DOHH2 (cell line): ENCODE measurements around the gene PRSS12.

Experiments used
- H3F3A ChIP-seq: fragments of 200-600 bp; sonication (generic), shearing (Covaris generic); 2 replicates; pipeline ENCODE4 v1.6.0; 2016; ENCODE audit warnings: antibody characterized with exemption, mild to moderate bottlenecking; ENCODE audit not compliant: control insufficient read depth, insufficient read depth
- H3K27ac ChIP-seq: fragments of 200-600 bp; sonication (generic); 2 replicates; pipeline ENCODE4 v1.5.1; 2014; ENCODE audit warnings: low read depth, mild to moderate bottlenecking, low read length, moderate library complexity
- H3K27me3 ChIP-seq: fragments of 200-600 bp; sonication (generic); 2 replicates; pipeline ENCODE4 v1.6.1; 2014; ENCODE audit warnings: mild to moderate bottlenecking, low read length, mixed read lengths; ENCODE audit not compliant: control insufficient read depth
- H3K36me3 ChIP-seq: fragments of 200-600 bp; sonication (generic); 2 replicates; pipeline ENCODE4 v1.6.1; 2014; ENCODE audit warnings: mild to moderate bottlenecking, low read length, moderate library complexity, mixed read lengths; ENCODE audit not compliant: control insufficient read depth
- H3K4me1 ChIP-seq: fragments of 200-600 bp; sonication (generic); 2 replicates; pipeline ENCODE4 v1.6.1; 2014; ENCODE audit warnings: mild to moderate bottlenecking, low read length, mixed read lengths; ENCODE audit not compliant: control insufficient read depth
- H3K4me2 ChIP-seq: fragments of 200-600 bp; sonication (generic); 2 replicates; pipeline ENCODE4 v1.6.0; 2014; ENCODE audit warnings: mild to moderate bottlenecking, low read length, moderate library complexity
- H3K4me3 ChIP-seq: fragments of 200-600 bp; sonication (generic); 2 replicates; pipeline ENCODE4 v1.5.1; 2014; ENCODE audit warnings: mild to moderate bottlenecking, low read length, mixed read lengths
- H3K79me2 ChIP-seq: fragments of 200-600 bp; sonication (generic); 2 replicates; pipeline ENCODE4 v1.6.1; 2014; ENCODE audit warnings: mild to moderate bottlenecking, low read length, mixed read lengths; ENCODE audit not compliant: control insufficient read depth
- H3K9me2 ChIP-seq: fragments of 200-600 bp; sonication (generic); replicated peaks from 2 replicates; pipeline ENCODE4 v1.6.1; 2014; ENCODE audit warnings: mild to moderate bottlenecking, low read length, mixed read lengths; ENCODE audit not compliant: control insufficient read depth
- H3K9me3 ChIP-seq: fragments of 200-600 bp; sonication (generic); 2 replicates; pipeline ENCODE4 v1.6.1; 2014; ENCODE audit warnings: antibody characterized with exemption, low read length, mixed read lengths; ENCODE audit not compliant: control insufficient read depth, insufficient read depth
- H4K20me1 ChIP-seq: fragments of 200-600 bp; sonication (generic); 2 replicates; pipeline ENCODE4 v1.6.0; 2014; ENCODE audit warnings: low read depth, mild to moderate bottlenecking, antibody characterized with exemption, low read length, moderate library complexity; ENCODE audit not compliant: control insufficient read depth, insufficient read depth
- EZH2phosphoT487 ChIP-seq: fragments of 200-600 bp; sonication (generic); IDR thresholded peaks from 2 replicates; pipeline ENCODE4 v1.6.1; 2017; ENCODE audit warnings: borderline replicate concordance, mild to moderate bottlenecking, antibody characterized with exemption, low read length, moderate library complexity, mixed read lengths
- TF ChIP-seq, protein P1 (sequence below): fragments of 200-600 bp; sonication (generic); IDR thresholded peaks from one replicate; pipeline ENCODE4 v1.5.1; 2014; ENCODE audit warnings: antibody characterized with exemption, mild to moderate bottlenecking, low read depth, low read length; ENCODE audit not compliant: poor library complexity, severe bottlenecking

Gene PRSS12

GRCh38 chr4:118331352-118331751 is 21.5 kb downstream of the PRSS12 start:
- TF ChIP-seq, protein P1, sequence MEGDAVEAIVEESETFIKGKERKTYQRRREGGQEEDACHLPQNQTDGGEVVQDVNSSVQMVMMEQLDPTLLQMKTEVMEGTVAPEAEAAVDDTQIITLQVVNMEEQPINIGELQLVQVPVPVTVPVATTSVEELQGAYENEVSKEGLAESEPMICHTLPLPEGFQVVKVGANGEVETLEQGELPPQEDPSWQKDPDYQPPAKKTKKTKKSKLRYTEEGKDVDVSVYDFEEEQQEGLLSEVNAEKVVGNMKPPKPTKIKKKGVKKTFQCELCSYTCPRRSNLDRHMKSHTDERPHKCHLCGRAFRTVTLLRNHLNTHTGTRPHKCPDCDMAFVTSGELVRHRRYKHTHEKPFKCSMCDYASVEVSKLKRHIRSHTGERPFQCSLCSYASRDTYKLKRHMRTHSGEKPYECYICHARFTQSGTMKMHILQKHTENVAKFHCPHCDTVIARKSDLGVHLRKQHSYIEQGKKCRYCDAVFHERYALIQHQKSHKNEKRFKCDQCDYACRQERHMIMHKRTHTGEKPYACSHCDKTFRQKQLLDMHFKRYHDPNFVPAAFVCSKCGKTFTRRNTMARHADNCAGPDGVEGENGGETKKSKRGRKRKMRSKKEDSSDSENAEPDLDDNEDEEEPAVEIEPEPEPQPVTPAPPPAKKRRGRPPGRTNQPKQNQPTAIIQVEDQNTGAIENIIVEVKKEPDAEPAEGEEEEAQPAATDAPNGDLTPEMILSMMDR, result no peak
- TF ChIP-seq EZH2phosphoT487, result no peak
- H3K27me3 ChIP-seq, result 0 out of 2 replicates have a peak, but pooled peaks cover 2% of the 10 kb centered on the region
- H3K36me3 ChIP-seq, result no peaks in the 10 kb centered on the region
- H3K9me2 ChIP-seq, result no peaks in the 10 kb centered on the region
- no peaks in the 10 kb centered on the region for H4K20me1 ChIP-seq
- no peak overlapping the region for H3K27ac ChIP-seq
- no peaks in the 10 kb centered on the region for H3K9me3 ChIP-seq
- no peak overlapping the region for H3K4me3 ChIP-seq
- H3K4me1 ChIP-seq, result no peaks in the 10 kb centered on the region
- no peaks in the 10 kb centered on the region for H3F3A ChIP-seq
- no peak overlapping the region for H3K4me2 ChIP-seq
- no peaks in the 10 kb centered on the region for H3K79me2 ChIP-seq

DNA sequence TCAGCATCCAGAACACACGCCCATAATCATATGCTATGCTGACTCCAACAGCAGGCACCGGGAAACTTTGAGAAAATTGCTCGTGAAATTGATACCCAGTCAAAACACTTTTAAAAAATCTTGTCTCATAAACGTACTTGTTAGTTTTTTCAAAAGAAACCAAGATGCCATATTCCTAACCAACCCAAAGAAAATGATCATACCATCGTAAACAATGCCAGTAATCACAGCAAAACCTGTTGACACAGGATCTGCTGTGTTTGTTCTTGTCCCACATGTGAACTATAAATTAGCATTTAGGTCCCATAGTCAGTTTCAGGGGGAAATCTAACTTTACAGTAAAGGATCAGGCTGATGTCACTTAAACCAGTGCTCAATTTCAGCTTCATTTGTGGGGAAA is 23.0 kb downstream of the PRSS12 start:
- Histone ChIP-seq H3K36me3 (no peaks in the 10 kb centered on the region), H3K4me1 (no peaks in the 10 kb centered on the region), H3K9me2 (no peaks in the 10 kb centered on the region), H3K9me3 (no peaks in the 10 kb centered on the region), H4K20me1 (no peaks in the 10 kb centered on the region), H3K27ac (no peak overlapping the region), H3K27me3 (no peaks in the 10 kb centered on the region), H3F3A (no peaks in the 10 kb centered on the region), H3K4me3 (no peak overlapping the region), H3K79me2 (no peaks in the 10 kb centered on the region), H3K4me2 (no peak overlapping the region)
- TF ChIP-seq, protein P1, result no peak
- no peak for TF ChIP-seq EZH2phosphoT487

GRCh38 chr4:118327554-118328241 is 25.1 kb downstream of the PRSS12 start:
- no peak for TF ChIP-seq EZH2phosphoT487
- TF ChIP-seq, protein P1, result no peak
- Histone ChIP-seq H3K27me3 (no peaks in the 10 kb centered on the region), H4K20me1 (no peaks in the 10 kb centered on the region), H3K9me2 (no peaks in the 10 kb centered on the region), H3K27ac (no peak overlapping the region), H3K4me2 (no peak overlapping the region), H3F3A (no peaks in the 10 kb centered on the region), H3K79me2 (no peaks in the 10 kb centered on the region), H3K4me3 (no peak overlapping the region), H3K4me1 (no peaks in the 10 kb centered on the region), H3K36me3 (no peaks in the 10 kb centered on the region), H3K9me3 (no peaks in the 10 kb centered on the region)
